HG03103 (cell line): ENCODE results near the gene CD248.
"Not testable (repeated sequence)": the region's sequence is repeated elsewhere in the genome, so short reads cannot be mapped to it uniquely, and the experiment has no call there.

Experiments used
- ATAC-seq: cut with Tn5 transposase; IDR thresholded peaks from one replicate; pipeline ENCODE4 v1.9.1; 2021; ENCODE audit warnings: low read depth; ENCODE audit not compliant: unreplicated experiment

Gene CD248

DNA sequence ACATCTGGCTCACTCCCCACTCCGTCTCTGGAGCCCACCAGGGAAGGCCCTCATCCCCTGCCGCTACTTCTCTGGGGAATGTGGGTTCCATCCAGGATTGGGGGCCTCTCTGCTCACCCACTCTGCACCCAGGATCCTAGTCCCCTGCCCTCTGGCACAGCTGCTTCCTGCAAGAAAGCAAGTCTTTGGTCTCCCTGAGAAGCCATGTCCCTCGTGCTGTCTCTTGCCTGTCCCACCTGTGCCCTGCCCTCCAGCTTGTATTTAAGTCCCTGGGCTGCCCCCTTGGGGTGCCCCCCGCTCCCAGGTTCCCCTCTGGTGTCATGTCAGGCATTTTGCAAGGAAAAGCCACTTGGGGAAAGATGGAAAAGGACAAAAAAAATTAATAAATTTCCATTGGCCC lies 39.8 kb downstream of the CD248 start:
- not testable (repeated sequence) for ATAC-seq

DNA sequence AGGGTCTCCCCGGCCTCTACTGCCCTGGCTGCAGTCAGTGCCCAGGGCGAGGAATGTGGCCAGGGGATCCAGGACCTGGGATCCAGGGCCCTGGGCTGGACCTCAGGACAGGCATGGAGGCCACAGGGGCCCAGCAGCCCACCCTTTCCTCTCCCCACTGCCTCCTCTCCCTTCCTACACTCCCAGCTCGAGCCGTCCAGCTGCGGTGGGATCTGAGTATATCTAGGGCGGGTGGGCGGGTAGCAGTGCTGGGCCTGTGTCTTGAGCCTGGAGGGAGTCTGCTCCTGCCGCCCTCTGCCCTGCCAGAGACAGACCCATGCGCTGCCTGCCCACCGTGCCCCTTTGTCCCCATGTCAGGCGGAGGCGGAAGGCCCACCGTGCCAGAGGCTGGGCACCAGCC lies 40.2 kb downstream of the CD248 start:
- not testable (repeated sequence) for ATAC-seq

DNA sequence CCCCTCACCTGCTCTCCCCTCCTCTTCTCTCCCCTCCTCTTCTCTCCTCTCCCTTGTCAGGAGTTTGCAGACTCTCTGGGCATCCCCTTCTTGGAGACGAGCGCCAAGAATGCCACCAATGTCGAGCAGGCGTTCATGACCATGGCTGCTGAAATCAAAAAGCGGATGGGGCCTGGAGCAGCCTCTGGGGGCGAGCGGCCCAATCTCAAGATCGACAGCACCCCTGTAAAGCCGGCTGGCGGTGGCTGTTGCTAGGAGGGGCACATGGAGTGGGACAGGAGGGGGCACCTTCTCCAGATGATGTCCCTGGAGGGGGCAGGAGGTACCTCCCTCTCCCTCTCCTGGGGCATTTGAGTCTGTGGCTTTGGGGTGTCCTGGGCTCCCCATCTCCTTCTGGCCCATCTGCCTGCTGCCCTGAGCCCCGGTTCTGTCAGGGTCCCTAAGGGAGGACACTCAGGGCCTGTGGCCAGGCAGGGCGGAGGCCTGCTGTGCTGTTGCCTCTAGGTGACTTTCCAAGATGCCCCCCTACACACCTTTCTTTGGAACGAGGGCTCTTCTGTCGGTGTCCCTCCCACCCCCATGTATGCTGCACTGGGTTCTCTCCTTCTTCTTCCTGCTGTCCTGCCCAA lies 40.7 kb downstream of the CD248 start:
- ATAC-seq: no peak

DNA sequence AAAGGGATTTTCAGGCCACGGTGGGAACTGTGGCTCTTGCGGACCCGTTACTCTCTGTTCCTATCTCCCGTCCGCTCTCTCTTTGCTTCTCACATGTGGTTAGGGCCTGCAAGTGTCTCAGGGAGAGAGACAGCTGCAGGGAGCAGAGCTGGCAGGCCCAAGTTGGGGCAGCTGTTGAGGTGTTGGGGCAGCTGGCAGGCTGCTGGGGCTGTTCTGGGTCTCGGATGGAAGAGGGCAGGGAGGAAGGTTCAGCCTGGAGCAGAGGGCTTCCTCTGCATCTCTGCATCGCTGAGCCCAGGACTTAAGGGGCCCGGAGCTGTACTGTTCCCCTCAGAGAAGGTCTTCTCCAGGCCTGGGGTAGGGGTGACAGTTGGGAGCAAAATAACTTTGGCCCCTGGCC lies 41.4 kb downstream of the CD248 start:
- no peak for ATAC-seq

DNA sequence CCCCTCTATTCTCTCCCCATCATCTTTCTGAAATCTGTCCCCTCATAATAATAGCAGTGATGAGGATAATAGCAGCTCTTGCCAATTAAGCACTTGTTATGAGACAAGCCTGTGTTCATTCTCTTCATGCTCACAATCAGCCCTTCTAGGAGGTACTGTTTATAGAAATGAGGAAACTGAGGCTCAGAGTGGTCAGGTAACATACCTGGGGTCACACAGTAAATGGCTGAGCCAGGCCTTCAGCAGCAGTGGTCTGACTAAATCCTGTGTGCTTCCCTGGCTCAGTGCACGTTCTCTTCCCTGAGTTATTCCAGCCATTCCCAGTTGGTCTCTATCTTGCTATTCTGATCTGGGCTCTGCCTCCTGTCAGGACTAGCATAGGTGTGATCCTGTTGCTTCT lies 42.6 kb downstream of the CD248 start:
- ATAC-seq: no peak

DNA sequence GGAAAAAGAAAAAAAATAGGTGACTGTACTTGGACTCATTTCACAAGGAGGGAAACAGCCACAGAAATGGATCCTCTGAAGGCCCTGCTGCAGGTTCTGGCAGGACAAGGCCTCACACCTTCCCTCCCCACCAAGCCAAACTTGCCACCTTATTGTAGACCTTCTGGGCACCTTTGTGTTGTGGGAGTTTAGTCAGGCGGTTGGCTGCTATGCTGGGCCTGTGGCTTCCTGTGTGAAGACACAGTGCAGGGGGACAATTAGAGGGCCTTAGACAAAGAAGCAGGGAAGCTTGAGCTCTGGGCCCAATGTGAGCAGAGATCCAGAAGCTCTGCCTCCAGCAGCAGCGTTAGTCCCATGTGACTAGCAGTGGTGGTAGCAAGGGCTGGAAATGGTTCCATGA lies 44.2 kb downstream of the CD248 start:
- no peak for ATAC-seq

DNA sequence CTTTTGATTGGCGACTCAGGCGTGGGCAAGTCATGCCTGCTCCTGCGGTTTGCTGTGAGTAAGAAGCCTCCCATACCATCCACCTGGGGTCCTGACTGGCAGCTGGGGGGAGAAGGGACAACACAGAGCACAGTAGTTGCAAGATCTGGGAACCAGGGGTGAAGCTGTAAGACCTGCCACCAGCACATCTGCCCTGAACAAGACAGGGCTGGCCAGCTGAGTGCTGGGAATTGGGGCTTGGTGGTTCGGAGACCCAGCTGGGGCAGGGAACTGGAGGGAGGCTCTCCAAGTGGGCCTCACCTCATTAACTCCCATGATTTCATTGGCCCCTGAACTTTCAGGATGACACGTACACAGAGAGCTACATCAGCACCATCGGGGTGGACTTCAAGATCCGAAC lies 45.0 kb downstream of the CD248 start:
- no peak for ATAC-seq

DNA sequence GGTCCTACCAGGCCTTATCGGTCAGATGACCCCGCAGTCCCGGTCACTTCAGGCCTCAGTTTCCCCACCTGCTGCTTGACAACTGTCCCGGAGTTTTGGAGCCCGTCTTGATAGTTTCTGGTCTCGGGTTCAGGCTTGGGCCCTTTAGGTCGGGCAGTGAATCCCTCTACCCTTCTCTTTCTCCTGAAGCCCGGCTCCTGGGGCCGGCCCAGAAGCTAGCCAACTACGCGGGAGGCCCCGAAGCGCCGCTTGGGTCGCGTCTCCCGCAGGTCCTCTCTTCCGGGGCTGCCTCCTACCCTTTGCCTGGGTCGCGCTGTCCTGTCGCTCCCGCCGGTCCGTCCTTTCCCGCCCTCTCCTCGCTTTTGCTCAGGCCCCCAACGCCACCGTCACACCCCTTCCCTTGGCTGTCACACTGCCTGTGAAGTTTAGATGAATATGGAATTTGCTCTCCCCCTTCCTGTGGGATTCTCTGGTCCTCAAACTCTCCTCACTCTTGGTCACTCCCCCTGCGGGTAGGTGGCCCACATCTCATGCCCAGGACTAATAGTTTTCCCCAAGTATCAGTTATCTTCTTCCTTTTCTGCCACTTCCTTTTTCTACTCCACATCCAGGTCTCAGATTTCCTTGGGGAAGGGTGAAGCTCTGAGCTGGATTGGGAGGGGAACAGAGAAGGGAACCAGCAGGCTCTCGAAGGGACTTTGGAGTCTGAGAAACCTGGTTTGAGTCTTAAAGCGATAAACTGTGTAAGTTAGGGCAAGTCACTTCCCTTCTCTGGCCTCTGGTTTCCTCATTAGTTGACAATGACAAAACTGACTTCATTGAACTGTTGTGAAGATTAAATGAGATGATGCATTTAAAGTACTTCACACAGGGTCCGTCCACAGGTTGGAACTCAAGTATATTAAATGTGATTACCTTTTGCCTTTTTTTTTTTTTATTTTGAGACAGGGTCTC lies 47.6 kb downstream of the CD248 start:
- ATAC-seq: no peak

DNA sequence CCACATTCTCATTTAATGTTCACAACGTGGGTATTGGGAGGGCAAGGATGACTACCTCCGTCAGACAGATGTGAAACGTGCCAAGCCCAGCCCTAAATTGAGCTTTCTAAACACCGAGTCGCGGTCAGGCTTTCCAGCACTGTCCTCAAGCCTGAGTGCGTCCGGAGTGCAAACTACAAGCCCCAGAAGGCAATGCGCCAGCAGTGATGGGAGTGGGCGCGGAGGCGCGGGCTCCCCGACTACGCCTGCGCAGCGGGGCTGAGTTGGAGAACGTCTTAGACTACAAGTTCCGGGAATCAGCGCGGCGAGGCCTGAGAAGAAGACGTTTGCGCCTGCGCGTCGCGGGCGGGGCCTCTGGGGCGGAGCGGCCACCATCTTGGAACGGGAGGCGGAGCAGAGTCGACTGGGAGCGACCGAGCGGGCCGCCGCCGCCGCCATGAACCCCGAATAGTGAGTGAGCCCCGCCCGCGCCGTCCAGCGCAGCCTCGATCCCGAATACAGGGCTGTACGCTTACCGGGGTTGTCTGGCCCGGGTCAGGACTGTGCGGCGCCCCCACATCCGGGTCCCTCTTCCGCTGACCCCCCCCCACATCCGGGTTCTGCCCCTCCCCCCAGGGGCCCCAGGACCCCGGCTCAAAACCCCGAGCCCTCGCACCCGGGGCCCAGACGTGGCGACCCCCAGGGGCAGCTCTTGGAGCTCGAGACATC lies 48.4 kb downstream of the CD248 start, which contains the start of gene RAB1B:
Gene RAB1B (plus strand): TSS at position 396 of the 708 bp plus-strand sequence. CDS start 41 bp downstream, at position 437.
- peak; percentile 54 for ATAC-seq

DNA sequence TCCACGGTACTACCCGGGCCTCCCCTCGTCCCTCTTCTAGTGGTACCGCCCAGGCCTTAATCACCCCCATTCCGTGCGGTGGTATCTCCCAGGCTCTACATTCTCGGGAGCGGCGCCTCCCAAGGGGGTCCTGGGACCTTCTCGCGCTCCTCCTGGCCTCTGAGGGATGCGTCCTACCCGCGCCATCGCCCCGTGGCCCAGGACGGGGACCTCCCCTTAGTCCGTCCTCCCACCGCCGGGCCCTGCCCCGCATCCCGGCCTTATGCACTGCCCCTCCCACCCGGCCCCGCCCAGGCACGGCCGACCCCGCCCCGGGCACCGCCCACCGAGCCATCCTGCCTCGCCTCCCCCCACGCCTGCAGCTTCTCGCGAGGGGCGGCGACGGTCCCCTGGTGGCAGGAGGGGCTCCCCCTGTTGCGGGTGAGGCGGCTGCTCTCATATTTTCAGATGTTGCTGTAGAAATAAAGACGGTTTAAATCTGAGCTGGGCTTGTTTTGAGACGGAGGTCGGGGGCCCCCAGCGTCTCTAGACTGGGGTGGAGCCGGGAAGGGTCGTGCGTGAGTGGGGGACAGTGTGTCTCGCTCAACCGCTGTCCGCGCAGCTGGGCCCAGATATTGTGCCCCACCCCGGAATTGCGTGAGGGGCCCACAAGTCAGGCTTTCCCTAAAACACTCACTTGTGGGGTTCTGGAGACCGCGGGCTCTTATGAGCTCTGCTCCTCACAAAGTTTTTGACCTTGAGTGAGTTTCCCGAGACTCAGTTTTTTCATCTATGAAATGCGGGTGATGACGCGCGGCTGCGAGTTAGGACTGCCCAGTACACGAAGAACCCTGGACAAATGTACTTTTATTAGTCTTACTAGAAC lies 49.2 kb downstream of the CD248 start:
- peak; percentile 43 for ATAC-seq

DNA sequence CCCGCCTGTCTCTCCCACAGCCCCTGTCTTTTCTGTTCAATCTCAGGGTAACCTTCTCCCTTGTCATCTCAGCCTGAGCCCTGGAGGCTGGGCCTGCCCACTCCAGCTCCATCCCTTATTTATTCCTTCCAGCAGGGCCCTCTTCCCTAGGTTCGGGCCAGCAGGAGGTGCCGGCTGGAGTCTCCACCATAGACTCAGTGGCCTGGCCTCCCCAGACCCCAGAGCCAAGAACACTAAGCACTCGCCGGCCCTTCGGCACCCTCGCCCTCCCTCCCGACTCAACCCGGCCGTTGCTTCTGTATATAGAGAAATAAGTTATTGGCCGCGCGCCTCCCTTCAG lies 49.8 kb downstream of the CD248 start:
- ATAC-seq: no peak

DNA sequence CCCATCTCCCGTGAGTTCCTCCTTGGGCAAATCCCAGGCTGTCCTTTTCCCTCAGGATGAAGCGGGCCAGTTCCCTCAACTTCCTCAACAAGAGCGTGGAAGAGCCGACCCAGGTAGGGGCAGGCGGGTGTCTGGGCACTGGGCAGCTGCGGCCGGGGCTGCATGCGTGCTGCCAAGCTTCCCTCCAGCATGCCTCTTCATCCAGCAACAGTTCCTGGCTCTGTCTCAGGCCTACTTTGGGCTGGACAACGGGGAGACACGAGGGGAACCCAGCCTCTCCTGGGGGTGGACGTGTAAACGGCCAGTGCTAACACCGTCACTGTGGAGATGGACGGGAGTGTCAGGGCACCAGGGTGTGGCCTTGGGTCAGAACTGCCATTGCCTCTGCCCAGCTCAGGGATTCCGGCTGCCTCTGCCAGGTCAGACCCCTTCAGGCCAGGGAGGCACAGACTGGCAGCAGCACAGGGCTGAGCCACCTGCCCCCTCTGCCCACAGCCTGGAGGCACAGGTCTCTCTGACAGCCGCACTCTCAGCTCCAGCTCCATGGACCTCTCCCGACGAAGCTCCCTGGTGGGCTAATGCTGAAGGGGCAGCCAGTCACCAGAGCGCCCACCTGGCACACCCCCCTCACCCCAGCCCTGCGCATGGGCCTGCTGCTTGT lies 50.3 kb downstream of the CD248 start:
- no peak for ATAC-seq

DNA sequence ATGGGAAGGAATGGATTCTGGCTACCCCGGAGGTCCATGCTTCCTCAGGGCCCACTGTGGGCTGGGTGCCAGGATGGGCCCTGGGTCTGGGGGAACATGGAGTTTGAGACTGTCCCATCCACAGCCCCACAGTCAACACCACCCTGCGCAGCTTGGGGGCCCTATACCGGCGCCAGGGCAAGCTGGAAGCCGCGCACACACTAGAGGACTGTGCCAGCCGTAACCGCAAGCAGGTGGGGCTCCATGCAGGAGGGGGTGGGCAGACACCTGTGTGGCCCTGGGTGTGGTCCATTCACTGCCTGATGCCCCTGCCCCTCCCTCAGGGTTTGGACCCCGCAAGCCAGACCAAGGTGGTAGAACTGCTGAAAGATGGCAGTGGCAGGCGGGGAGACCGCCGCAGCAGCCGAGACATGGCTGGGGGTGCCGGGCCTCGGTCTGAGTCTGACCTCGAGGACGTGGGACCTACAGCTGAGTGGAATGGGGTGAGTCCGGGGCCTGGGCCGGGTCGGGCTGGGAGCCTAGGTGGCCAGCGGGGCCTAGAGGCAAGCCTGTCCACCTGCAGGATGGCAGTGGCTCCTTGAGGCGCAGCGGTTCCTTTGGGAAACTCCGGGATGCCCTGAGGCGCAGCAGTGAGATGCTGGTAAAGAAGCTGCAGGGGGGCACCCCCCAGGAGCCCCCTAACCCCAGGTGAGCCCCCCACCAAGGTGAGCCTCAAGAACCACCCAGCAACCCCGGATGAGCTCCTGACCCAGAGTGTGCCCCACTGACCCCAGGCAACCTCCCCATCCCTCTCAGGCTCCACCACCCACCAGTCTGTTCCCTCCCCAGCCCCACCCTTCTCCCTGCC lies 51.1 kb downstream of the CD248 start:
- ATAC-seq: no peak

DNA sequence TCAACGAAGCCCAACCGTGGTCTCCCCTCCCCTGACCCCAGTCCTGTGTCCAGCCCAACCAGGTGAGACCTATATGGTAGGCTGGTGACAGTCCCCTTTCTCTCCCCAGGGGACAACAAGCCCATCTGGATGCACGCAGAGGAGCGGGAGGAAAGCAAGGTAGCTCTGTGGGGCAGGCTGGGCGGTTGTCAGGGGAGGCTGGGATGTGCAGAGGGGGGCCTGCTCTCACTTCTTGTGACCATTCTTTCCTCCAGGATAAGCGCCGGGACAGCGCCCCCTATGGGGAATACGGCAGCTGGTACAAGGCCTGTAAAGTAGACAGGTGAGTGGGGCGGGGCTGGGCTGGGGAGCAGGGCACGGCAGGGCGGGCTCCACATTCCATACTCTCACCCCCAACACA lies 51.9 kb downstream of the CD248 start:
- ATAC-seq: no peak
